Activated CD4-positive, alpha-beta T cell treated with anti-CD3 and anti-CD28 coated beads, Interleukin-2, amount 10 ng/mL, durations not matched to agents 24 days and 14 days (primary cell): ENCODE results near the gene TACR2. TPM values are rescaled to one million over a fixed set of nuclear protein-coding genes. Genes with fewer than 3 reads are reported as not detected.

Experiments
- DNase-seq: peaks from one replicate; pipeline ENCODE4 v3.0.0; 2022
- H3K27ac Mint-ChIP-seq: one replicate; pipeline ENCODE4 v1.8.0; 2022; ENCODE audit warnings: mild to moderate bottlenecking, mixed read lengths
- H3K27me3 Mint-ChIP-seq: one replicate; pipeline ENCODE4 v1.8.0; 2022; ENCODE audit warnings: mixed read lengths
- H3K36me3 Mint-ChIP-seq: one replicate; pipeline ENCODE4 v1.8.0; 2022; ENCODE audit warnings: low read depth, mild to moderate bottlenecking, mixed read lengths
- H3K4me1 Mint-ChIP-seq: one replicate; pipeline ENCODE4 v1.8.0; 2021; ENCODE audit warnings: mixed read lengths
- H3K4me3 Mint-ChIP-seq: one replicate; pipeline ENCODE4 v1.8.0; 2022; ENCODE audit warnings: mild to moderate bottlenecking, moderate library complexity, mixed read lengths
- H3K9me3 Mint-ChIP-seq: one replicate; pipeline ENCODE4 v1.8.0; 2021; ENCODE audit warnings: mixed read lengths
- intact Hi-C: fragments of 100-400 bp; cut with micrococcal nuclease; formaldehyde crosslinking; loops from one replicate; pipeline ENCODE4 v1.15.1; 2023
- total RNA-seq: library from RNA; stranded (reverse); gene quantifications from 2 replicates; pipeline ENCODE4 v1.2.3, GENCODE V29; 2022

The TACR2 gene
- not detected in 2 replicates for total RNA-seq

DNA sequence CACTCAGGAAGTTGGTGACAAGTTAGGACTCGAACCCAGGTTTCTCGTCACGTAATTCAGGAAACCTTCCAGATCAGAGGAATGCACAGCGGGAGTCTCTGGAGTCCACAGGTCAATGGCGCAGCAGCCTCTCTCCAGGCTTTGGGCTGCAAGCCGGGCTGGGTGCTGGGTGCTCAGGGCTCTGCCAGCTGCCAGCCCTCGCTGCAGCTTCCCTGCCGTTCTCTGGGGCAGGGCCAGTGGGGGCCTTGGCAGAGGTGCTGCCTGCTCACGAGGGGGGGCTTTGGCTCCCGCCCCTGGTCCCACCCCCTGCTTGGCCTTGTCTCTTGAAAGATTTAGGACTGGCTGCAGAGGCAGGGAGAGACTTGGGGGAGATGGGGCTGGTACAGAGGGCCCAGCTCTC lies at the start of gene TACR2:
Gene TACR2 (minus strand): TSS at position 224 of the 400 bp plus-strand sequence. CDS start 595 bp downstream, outside the sequence.
- Mint-ChIP-seq H3K27ac (no peak within 1 kb of the TSS), H3K4me1 (peaks cover 2% of the 10 kb centered on the region), H3K27me3 (no peaks in the 10 kb centered on the region), H3K36me3 (no peaks in the 10 kb centered on the region), H3K4me3 (no peak within 1 kb of the TSS), H3K9me3 (no peaks in the 10 kb centered on the region)
- no peak for DNase-seq
- intact Hi-C loops = no loop called here

DNA sequence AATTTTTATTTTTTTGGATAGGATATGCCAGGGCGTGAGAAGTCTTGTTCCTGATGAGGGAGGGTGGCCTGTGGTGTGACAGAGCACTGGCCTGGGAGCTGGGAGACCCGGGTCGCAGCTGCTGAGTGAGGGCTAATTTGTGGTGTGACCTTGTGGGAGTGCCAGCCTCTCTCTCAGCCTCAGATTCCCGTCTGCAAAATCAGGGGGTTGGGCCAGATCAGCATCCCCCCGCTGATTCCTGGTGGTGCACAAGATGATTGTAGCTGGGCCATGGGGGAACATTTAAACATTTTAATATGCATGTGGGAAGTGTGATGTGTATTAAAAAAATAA lies 49.4 kb upstream of the TACR2 start:
- peaks cover 11% of the 10 kb centered on the region for H3K27me3 Mint-ChIP-seq
- intact Hi-C loops = no loop called here
- no peak for DNase-seq
- H3K4me1 Mint-ChIP-seq = peaks cover 45% of the 10 kb centered on the region
- H3K36me3 Mint-ChIP-seq = no peaks in the 10 kb centered on the region
- no peaks in the 10 kb centered on the region for H3K9me3 Mint-ChIP-seq
- H3K4me3 Mint-ChIP-seq = no peak overlapping the region
- no peak overlapping the region for H3K27ac Mint-ChIP-seq

DNA sequence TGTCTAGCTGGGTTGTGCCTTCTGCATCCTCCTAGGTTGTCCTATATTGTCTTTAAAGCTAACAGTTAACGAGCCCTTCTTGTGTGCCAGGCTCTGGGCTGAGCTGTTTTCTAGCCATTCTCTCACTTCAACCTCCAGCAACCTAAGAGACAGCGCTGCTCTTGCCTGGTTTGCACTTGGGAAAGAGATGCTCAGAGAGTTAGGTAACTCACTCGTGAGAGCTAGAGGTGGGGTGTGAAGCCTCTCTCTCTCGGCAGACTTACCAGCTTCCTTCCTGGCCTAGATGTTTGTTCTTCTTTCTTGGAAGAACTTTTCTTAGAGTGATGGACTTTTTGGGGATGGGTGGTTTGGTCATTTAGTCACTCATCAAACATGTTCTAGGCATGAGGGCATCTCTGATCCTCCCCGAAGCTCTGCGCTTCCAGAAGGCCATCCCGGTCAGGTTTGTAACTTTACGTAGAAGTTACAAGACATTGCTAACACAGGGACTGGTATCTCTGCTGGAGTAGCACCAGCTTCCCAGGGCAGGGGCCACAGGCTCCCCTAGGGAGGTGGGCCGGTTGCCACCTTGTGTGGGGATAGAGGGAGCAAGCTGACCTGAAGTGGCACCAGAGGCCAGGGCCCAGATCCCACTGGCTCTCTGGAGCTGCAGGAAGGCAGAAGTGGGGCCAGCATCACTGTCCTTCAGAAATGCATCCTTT lies 48.9 kb upstream of the TACR2 start:
- H3K4me1 Mint-ChIP-seq = peaks cover 44% of the 10 kb centered on the region
- peak overlapping the region; percentile 25 for H3K4me3 Mint-ChIP-seq
- peaks cover 6% of the 10 kb centered on the region for H3K27me3 Mint-ChIP-seq
- H3K27ac Mint-ChIP-seq = peak overlapping the region; percentile 79
- no peaks in the 10 kb centered on the region for H3K9me3 Mint-ChIP-seq
- H3K36me3 Mint-ChIP-seq = no peaks in the 10 kb centered on the region
- DNase-seq = peak; percentile 67
- intact Hi-C loops = no loop called here

DNA sequence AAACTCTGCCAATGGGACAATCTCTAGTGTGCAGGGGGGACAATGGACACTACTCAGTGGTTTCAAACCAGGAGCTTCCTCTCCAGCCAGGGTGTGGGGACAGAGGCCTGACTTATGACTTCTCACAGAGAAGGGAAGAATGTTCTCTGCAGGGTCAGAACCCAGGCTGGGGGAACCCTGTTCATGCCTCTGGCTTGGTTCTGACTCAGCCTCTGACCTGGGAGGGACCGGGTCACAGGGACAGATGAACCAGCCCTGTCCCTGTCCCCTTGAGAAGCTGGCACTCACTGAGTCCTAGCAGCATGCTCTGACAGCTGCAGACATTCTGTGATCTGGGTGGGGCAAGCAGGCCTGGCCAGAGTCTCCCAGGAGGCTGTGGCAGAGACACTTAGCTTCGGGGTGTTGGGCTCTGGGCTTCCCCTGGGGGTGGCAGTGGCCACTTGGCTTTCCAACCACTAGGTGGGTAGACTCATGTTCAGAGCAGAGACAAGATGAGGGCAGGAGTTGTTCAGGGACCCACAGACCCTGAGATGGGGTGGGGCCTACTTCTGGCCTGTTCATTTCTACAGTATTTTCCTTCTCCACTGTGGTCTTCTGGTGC lies 48.2 kb upstream of the TACR2 start:
- peak; percentile 61 for DNase-seq
- intact Hi-C loops = no loop called here
- Mint-ChIP-seq H3K4me1 (peaks cover 44% of the 10 kb centered on the region), H3K36me3 (no peaks in the 10 kb centered on the region), H3K4me3 (peak overlapping the region; percentile 29), H3K9me3 (no peaks in the 10 kb centered on the region), H3K27ac (peak overlapping the region; percentile 79), H3K27me3 (peaks cover 2% of the 10 kb centered on the region)

DNA sequence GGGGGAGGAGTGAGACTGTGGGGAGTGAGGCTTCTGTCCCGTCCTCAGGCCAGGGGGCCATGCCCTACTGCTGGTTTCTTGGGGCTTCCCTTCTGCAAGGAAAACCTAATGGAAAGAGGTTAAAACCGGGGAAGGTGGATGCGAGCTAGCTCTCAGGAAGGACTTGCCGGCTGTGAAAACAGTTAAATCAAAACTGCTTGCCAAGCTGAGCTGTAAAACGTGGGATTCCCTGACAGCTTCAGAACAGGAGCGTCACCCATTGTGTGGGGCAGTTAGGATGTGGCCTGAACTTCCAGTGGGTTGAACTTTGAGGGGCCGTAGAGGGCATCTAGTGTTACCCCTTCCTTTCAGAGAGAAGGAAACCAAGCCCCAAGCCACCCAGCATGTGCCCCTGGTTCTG lies 47.7 kb upstream of the TACR2 start:
- no peaks in the 10 kb centered on the region for H3K9me3 Mint-ChIP-seq
- intact Hi-C loops = no loop called here
- no peak for DNase-seq
- no peaks in the 10 kb centered on the region for H3K27me3 Mint-ChIP-seq
- no peak overlapping the region for H3K4me3 Mint-ChIP-seq
- no peaks in the 10 kb centered on the region for H3K36me3 Mint-ChIP-seq
- peak overlapping the region; percentile 69 for H3K27ac Mint-ChIP-seq
- H3K4me1 Mint-ChIP-seq = peaks cover 44% of the 10 kb centered on the region

DNA sequence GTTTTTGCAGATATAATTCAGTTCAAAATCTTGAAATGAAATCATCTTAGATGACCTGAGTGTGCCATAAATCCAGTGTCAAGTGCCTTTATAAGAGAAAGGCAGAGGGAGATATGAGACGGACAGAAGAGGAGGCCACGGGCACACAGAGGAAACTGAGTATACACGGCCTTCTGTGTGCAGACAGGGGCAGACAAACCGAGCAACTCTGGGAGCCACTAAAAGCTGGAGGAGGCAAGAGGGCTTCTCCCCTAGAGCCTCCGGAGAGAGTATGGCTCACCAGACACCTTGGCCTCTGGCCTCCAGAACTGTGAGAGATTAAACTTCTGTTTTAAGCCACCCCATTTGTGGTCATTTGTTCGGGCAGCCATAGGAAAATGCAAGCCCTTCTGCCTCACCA lies 47.2 kb upstream of the TACR2 start:
- Mint-ChIP-seq H3K4me3 (no peak overlapping the region), H3K4me1 (peaks cover 44% of the 10 kb centered on the region)

DNA sequence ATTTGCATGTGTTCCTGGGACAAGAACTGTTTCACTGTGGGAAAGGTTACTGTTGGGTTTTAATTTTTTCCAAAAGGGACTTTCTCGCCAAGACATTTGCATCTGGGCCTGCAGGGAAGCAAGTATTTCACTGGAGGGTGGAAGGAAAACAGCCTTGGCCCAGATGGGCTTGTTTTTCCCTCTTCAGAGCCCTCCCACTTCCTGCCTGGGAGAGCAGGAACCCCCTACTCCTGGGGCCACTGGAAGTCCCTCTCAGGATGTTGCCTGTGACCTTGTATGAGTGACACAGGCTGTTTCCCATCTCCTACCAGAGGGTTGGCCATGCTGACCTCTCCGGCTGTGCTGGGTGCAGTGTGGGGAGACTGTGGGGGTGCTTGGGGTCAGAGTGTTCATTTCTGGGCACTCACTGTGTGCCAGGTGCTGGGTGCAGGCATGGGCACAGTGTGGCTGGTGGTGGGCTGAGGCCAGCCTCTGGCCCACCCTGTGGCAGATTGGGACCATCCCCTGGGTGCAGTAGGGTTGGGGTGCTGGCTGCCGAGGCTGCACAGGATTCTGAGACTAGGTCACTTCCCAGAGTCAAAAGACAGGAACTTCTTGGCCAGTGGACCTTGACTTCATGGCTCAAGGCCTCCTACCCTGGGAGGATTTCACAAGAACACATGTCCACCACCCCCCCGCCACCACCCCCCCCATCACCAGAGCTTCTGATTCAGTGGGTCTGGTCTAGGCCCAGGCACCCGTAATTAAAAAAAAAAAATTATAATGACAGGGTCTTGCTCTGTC lies 44.7 kb upstream of the TACR2 start:
- no peak overlapping the region for H3K27ac Mint-ChIP-seq
- H3K4me3 Mint-ChIP-seq = no peak overlapping the region
- intact Hi-C loops = no loop called here
- H3K36me3 Mint-ChIP-seq = no peaks in the 10 kb centered on the region
- no peak for DNase-seq
- no peaks in the 10 kb centered on the region for H3K9me3 Mint-ChIP-seq
- no peaks in the 10 kb centered on the region for H3K27me3 Mint-ChIP-seq
- H3K4me1 Mint-ChIP-seq = peaks cover 40% of the 10 kb centered on the region

More for the DNA sequence above, 47.2 kb upstream of the TACR2 start:
- Mint-ChIP-seq H3K27me3 (no peaks in the 10 kb centered on the region), H3K9me3 (no peaks in the 10 kb centered on the region), H3K27ac (no peak overlapping the region), H3K36me3 (no peaks in the 10 kb centered on the region)
- intact Hi-C loops = no loop called here
- DNase-seq = no peak

DNA sequence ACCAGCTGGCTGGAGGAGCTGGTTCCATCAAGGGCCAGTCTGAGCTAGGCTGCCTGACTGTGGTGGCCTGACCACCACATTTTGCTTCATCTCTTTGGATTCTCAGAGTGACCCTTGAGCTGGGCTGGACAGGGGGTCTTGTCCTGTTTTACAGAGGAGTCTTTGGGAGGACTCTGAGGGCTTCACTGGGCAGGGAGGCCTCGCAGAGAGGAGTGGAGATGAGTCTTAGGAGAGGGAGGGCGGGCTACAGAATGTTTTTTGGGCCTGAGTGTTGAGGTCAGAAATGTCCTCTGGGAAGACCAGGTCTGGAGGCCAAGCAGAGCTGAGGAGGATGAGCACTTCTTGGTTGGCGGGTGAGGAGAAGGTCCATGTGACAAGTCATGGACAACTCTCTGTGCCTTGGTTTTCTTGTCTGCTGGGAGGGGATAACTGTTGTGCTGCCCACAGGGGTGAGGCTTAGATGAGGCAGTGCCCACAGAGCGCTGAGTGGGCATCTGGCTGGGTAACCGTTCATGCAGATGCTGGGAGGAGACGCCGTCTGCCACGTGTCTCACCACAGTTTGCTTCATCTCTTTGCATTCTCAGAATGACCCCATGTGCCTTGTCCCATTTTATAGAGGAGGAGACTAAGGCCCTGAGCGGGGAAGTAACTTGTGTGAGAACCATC lies 44.0 kb upstream of the TACR2 start:
- Mint-ChIP-seq H3K36me3 (no peaks in the 10 kb centered on the region), H3K4me1 (peaks cover 33% of the 10 kb centered on the region), H3K27ac (no peak overlapping the region), H3K9me3 (no peaks in the 10 kb centered on the region), H3K27me3 (no peaks in the 10 kb centered on the region), H3K4me3 (no peak overlapping the region)
- DNase-seq = no peak
- intact Hi-C loops = no loop called here

DNA sequence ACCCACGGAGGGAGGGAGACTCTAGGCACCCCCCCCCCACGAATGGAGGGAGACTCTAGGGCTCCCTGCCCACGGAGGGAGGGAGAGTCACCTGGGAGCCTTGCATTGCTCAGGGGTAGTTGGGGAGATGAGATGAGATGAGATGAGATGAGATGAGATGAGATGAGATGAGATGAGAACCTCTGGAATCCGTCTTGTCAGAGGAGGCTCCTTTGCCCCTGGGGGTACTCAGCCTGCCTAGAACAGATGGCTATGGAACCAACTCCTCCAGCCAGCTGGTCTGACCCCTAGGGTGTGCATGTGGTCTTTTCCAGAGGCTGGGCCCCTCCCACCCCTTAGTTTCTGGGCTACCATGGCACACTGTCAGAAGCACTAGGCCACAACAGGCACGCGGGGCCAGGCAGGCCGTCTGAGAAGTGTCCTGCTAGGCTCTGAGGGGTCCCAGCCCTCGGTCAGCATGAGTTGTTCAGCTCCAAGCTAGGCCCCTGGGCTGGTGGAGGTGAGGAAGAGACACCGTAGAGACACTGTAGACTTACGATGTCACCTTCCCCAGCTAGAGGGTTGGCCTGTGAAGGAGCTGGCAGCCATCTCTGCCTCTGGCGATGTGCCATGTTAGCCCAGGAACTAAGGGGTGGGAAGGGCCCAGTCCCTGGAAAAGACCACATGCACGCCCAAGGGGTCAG lies 43.3 kb upstream of the TACR2 start:
- no peak overlapping the region for H3K27ac Mint-ChIP-seq
- no peak for DNase-seq
- no peaks in the 10 kb centered on the region for H3K36me3 Mint-ChIP-seq
- peaks cover 26% of the 10 kb centered on the region for H3K4me1 Mint-ChIP-seq
- H3K27me3 Mint-ChIP-seq = no peaks in the 10 kb centered on the region
- no peaks in the 10 kb centered on the region for H3K9me3 Mint-ChIP-seq
- H3K4me3 Mint-ChIP-seq = no peak overlapping the region
- intact Hi-C loops = no loop called here

DNA sequence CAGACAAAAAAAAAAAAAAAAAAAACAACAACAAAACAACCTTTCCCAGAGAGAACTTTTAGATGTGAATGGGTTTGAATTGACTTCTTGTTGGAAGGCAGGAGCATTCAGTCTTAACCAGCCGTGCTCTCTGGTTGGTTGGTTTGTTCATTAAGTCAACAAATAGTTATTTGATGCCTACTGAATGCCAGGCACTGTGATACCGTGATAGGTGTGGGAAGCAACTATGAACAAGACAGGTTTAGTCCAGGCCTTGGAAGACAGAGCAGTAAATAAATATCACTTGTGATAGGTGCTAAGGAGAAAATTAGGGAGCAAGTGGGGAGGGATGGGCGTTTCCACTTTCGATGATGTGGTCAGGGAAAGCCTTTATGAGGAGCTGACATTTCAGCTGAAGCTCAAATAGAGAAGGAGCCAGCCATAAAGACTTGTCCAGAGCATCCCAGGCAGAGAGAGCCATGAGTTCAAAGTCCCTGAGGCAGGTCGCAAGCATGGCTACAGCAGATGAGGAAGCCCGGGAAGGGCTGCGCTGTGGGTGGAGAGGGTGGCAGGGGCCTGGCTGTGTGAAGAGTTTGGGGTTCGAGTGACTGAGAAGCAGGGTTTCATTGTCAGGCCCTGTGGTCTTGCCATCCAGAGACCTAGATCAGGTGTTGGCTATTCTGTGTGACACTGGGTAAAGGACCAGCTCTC lies 42.5 kb upstream of the TACR2 start:
- no peak overlapping the region for H3K4me3 Mint-ChIP-seq
- no peak for DNase-seq
- H3K27ac Mint-ChIP-seq = no peak overlapping the region
- intact Hi-C loops = no loop called here
- H3K4me1 Mint-ChIP-seq = peaks cover 18% of the 10 kb centered on the region
- no peaks in the 10 kb centered on the region for H3K9me3 Mint-ChIP-seq
- H3K36me3 Mint-ChIP-seq = no peaks in the 10 kb centered on the region
- H3K27me3 Mint-ChIP-seq = no peaks in the 10 kb centered on the region

DNA sequence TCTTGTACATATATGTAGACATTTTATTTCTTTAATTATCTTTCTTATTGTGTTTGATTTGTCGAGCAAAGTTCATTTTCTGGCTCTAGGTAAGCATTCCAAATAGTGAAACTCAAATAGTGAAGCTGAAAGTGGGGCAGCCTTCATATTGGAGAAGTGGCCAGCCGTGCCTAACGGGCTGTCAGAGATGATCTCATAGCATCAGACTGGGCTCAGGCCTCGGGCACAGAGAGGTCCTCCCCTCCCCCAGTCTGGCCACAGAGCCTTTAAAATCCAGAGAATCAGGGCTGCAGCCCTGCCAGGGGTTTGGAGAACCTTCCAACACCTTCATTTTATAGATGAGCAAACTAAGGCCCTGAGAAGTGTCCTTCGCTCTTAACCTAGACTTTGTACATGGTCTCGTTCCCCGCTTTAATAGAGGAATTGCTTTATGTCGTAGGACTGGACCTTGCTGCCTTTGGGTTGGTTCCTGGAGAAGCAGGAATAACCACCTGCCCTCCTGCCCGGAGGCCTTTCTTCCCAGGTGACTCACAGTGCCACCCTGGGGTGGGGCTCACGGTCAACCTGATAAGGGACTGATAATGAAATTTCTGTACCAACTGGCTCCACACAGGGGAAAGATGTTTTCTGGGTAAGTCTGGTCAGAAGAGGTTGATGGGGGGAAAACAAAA lies 41.8 kb upstream of the TACR2 start:
- no peak overlapping the region for H3K4me3 Mint-ChIP-seq
- H3K27me3 Mint-ChIP-seq = peaks cover 1% of the 10 kb centered on the region
- H3K36me3 Mint-ChIP-seq = no peaks in the 10 kb centered on the region
- H3K4me1 Mint-ChIP-seq = peaks cover 13% of the 10 kb centered on the region
- H3K9me3 Mint-ChIP-seq = no peaks in the 10 kb centered on the region
- H3K27ac Mint-ChIP-seq = no peak overlapping the region
- no peak for DNase-seq
- intact Hi-C loops = no loop called here

DNA sequence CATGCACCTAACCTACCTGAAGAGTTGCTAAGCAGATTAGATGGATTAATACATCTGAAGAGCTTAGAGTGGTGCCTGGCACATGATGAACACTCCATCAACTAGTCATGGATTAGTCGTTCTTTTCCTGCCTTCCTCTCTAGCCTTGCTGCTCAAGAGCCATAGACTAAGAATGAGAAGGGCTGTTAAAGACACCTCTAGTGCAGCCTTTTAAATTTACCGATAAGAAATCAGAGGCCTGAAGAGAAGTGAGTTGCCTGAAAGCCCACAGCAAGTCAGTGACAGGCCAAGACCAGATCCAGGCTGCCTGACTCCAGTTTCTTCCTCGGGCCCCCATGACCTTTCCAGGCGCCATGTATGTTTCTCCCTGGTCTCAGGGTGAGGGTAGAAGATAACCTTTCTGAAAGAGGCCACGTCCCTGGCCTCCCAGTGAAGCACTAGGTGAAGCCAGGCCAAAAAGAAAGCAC lies 41.1 kb upstream of the TACR2 start:
- DNase-seq = no peak
- Mint-ChIP-seq H3K9me3 (no peaks in the 10 kb centered on the region), H3K4me1 (peaks cover 8% of the 10 kb centered on the region), H3K36me3 (no peaks in the 10 kb centered on the region), H3K27me3 (peaks cover 6% of the 10 kb centered on the region), H3K27ac (no peak overlapping the region), H3K4me3 (no peak overlapping the region)
- intact Hi-C loops = no loop called here
